Urothelium cell line (cell line): ENCODE results near the gene STARD3.

Source experiments
- DNase-seq: peaks from one replicate; pipeline ENCODE4 v3.0.0; 2011; ENCODE audit warnings: low spot score, mixed read lengths
- FAIRE-seq: peaks from 2 replicates; lab custom pipeline; 2011; peaks lifted over from hg19 to GRCh38; lab: Jason Lieb, UNC

The STARD3 gene

DNA sequence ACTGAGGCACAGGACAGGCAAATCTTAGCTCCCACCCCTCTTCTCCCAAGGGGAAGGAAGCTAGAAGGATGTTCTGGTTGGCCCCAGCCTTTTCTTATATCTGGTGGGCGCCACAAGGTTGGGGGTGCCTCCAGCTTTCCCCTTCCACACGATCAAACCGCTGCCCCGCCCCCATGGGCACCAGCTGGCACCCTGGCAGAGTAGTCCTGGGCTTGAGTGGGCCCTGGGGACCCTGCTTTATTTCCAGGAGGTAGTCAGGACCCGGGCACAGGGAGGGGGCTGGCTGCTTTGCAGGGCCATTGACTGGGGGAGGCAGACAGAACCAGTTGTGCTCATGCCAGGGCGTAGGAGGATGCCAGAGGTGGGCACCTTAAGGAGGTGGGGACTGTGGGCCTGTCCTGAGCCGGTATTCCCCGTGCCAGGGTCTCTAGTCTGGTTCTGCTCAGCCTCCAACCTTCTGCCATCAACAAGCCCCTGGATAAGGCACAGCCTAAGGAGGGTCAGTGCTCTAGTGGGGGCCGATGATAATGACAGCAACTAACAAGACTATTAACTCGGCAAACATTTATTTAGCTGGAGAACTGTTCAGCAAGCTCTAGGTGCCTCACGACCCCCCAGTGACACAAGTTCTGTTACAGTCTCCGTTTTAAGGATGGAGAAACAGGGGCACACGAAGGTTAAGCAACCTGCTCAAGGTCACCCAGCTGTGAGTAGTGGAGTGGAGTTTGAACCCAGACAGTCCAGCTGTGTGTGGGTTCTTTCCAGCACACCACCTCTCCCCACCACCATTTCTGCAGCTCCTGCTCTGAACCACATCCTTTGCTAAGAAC is 17.8 kb upstream of the STARD3 start:
- DNase-seq (no peak), FAIRE-seq (no peak)

DNA sequence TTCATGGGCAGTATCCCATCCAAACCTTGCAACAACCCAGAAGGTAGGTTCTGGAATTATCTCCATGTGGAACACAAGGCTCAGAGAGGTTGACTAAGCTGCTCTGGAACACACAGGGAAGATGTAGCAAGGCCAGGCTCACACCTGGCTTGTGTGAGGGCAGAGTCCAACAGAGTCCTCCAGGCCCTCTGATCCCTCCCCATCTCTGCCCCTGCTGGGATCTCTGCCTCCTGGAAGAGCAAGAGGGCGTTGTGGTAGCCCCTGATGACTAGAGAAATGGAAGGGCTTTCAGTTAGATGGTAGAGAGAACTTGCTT is 17.2 kb upstream of the STARD3 start:
- no peak for FAIRE-seq

GRCh38 chr17:39621523-39622379 is 15.2 kb upstream of the STARD3 start:
- DNase-seq: peak; percentile 83
- peak; percentile 88 for FAIRE-seq

More for the DNA sequence above, 17.2 kb upstream of the STARD3 start:
- DNase-seq: no peak

GRCh38 chr17:39622380-39623006 is 14.5 kb upstream of the STARD3 start:
- DNase-seq: no peak
- FAIRE-seq: no peak

GRCh38 chr17:39623356-39623950 is 13.5 kb upstream of the STARD3 start:
- FAIRE-seq: no peak
- DNase-seq: peak; percentile 86

DNA sequence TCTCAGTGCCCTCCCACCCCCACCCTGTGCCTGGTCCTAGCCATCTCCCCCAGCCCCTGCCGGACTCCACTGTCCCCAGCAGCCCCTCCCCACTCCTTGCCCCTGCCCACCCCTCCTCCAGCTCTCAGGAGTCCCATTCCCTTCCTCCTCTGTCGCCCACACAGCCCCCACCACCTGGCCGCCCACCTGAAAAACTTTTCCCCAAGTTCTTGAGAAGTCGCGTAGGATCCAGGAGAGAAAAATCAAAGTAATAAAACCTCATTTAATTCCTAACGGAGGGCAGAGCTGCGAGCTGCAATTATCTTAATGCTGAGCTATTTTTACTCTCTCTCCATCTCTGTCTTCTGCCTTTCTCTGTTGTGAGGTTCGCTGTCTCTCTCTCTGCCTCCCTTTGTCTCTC is 12.6 kb upstream of the STARD3 start:
- no peak for DNase-seq
- FAIRE-seq: no peak

GRCh38 chr17:39625198-39625785 is 11.7 kb upstream of the STARD3 start:
- FAIRE-seq: no peak

DNA sequence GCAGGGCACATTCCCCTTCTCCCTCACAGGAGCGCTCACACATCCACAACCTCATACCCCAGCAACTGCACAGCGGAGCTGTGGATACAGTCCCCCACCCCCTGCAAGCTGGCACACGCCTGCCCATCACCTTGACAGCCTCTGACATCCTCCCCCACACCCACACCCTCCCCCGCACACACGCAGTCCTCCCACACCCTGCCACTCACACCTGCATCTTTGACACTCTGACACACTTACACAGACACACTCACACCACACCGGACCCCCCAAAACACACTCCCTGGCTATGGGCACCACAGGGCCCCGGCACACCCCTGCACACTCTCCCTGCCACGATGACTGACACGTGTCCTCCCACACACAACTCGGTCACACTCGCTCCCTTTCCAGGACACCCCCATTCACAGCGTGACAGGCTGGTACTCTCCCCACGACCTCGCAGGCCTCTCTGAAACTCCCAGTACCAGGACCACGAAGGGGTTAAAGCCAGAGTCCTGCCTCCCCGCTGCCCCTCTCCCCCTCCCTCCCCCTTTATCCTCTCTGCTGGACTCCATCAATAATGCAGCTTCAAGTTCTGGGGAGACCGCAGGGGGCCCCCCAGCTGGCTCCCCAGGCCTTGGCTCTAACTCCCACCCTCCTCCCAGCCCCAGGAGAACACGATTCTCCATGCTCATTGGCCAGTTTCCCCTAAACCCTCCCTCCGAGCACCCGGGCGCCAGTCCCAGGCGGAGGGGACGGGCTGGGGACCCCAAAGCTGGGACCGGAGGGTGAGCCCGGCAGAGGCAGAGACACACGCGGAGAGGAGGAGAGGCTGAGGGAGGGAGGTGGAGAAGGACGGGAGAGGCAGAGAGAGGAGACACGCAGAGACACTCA is 10.5 kb upstream of the STARD3 start, which contains the start of gene PPP1R1B:
TSS of gene PPP1R1B (plus strand) at position 782 of the 876 bp plus-strand sequence. CDS start 441 bp downstream, outside the sequence.
- no peak for DNase-seq
- FAIRE-seq: no peak

More at GRCh38 chr17:39625198-39625785, 11.7 kb upstream of the STARD3 start:
- DNase-seq: no peak

DNA sequence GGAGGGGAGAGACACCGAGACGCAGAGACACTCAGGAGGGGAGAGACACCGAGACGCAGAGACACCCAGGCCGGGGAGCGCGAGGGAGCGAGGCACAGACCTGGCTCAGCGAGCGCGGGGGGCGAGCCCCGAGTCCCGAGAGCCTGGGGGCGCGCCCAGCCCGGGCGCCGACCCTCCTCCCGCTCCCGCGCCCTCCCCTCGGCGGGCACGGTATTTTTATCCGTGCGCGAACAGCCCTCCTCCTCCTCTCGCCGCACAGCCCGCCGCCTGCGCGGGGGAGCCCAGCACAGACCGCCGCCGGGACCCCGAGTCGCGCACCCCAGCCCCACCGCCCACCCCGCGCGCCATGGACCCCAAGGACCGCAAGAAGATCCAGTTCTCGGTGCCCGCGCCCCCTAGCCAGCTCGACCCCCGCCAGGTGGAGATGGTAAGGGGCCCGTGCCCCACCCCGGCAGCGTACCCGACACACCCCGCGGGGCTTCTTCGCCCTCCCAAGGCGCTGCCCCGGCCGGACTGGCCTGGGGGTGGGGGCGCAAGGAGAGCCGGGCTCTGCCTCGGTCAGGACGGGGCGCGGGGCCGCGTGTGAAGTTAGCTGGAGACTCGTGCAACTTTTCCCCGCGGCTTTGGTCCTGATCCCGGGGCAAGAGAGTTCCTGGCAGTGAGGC is 9.8 kb upstream of the STARD3 start:
- no peak for FAIRE-seq
- DNase-seq: no peak

- FAIRE-seq (no peak), DNase-seq (no peak)
Observed at GRCh38 chr17:39627712-39628516, 9.0 kb upstream of the STARD3 start.

- FAIRE-seq (no peak), DNase-seq (no peak)
Observed at GRCh38 chr17:39628655-39629493, 8.1 kb upstream of the STARD3 start.

GRCh38 chr17:39629494-39629880 is 7.5 kb upstream of the STARD3 start:
- DNase-seq (no peak), FAIRE-seq (no peak)

DNA sequence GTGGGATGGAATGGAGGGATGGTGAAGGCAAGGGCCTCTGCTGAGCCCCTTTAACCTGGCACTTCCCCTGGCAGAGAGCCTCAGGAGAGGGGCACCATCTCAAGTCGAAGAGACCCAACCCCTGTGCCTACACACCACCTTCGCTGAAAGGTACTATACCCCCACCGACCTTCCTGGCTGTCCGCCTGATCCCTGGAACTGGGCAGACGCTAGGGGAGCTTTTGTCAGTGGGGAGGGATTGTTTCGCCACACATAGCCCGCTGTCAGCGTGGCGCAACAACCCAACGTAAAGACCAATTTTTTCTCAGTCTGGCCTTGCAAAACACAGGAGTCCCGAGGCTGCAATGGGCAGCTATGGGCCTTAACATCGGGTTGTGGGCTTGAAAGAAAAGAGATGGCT is 7.0 kb upstream of the STARD3 start:
- FAIRE-seq: no peak
- no peak for DNase-seq

DNA sequence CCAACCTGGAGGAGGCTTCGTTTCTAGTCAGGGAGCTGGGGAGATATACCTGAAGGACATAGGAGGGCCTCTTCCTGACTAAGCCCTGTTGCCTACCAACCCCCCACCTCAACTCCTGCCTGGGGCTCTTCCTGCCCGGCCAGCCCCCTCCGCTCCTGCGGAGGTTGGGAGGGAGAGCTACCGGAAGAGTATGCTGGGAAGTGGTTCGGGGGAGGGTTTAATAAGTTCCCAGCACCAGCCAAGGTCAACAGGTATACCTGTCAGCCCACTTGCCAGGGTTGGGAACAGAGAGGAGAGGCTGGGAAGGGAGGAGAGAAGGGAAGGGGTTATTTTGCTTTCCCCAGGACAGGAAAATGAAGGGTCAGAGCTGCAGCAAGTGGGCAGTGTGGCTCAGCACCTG is 5.5 kb upstream of the STARD3 start:
- FAIRE-seq: no peak
- no peak for DNase-seq

DNA sequence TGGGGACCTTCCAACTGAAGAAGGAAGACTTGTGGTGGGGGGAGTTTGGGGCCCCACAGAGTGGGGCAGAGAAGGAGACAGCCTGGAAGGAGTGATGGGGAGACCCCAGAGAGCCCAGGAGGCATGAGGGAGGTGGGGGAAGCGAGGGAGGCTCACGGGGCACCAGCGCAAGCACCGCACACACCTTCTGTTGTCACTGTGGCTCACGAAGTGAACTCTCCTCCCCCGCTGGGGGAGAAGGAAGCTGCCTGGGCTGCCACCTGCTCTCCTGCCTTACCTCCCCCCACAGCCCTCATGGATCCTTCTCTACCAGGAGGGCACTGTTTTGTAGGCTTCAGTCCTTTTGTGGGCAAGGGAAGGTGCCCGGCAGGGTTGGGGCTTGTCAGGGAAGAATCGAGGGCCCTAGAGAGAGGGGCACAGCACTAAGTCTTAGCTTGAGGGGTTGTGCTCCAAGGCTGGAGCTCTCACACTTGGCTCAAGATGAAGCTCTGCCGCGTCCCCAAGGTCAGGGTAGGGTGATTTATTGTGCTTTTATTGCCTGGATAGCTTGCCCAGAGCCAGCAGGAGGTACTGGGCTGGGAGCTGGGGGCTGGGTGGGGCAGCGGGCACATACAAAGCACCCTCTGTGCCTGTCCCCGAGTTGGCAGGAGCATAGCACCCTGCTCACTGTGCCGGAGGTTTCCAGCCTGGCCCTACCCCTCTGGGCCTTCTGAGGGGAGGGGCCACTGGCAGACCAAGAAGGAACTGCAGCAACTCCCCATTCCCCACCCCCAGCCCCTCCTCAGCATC is 4.6 kb upstream of the STARD3 start:
- no peak for FAIRE-seq
- no peak for DNase-seq

GRCh38 chr17:39633570-39634183 is 3.3 kb upstream of the STARD3 start:
- FAIRE-seq (no peak), DNase-seq (no peak)
